ENCODE results near the gene UBL7.
"Not testable (repeated sequence)": the region's sequence is repeated elsewhere in the genome, so short reads cannot be mapped to it uniquely, and the experiment has no call there.

UBL7 gene, protein sequence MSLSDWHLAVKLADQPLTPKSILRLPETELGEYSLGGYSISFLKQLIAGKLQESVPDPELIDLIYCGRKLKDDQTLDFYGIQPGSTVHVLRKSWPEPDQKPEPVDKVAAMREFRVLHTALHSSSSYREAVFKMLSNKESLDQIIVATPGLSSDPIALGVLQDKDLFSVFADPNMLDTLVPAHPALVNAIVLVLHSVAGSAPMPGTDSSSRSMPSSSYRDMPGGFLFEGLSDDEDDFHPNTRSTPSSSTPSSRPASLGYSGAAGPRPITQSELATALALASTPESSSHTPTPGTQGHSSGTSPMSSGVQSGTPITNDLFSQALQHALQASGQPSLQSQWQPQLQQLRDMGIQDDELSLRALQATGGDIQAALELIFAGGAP

DNA sequence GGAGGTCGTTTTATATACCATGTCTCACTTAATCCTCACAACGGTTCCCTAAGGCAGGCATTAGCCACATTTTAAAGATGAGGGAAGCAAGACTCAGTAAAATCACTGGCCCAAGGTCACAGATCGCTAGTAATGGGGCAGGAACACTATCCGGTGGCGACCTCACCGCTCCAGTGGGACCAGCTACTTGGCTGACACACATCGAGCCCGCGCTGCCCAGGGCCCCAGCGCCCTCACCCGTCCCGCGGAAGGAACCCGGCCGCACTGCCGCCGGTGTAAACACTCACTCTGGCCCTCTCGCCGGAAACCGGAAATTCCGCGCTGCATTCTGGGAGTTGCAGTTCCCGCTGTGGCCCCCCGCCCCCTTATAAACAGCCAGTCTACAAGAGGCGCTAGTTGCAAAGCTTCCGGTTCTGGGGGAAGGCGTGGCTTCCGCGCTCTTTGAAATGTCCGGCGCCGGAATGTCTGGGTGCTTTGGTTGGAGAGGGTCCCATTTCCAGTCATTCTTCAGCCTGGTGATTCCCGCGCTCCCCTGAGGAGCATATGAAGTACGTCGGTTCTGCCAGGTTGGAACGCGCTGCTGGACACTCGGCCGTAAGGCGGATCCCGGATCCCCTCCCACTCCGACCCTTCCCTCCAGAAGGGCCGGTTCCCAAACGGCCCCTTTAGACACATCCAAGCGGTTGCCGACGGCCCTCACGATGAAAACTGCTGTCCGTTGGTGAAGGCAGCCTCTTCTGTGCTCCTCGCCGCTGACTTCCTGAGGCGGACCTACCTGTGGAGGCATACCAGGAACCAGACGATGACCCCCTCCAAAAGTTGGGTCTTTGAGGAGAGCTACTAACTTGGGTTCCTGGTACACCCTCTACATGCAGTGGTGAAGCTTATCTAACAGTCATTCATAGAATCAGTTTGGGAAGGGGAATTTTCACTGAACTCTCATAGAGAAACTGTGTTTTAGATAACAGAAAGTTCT is at the start of gene UBL7:
UBL7 (minus strand) TSS at position 290 of the 976 bp plus-strand sequence. CDS start 2,293 bp downstream, outside the sequence.
- peak; percentile 93 for DNase-seq

DNA sequence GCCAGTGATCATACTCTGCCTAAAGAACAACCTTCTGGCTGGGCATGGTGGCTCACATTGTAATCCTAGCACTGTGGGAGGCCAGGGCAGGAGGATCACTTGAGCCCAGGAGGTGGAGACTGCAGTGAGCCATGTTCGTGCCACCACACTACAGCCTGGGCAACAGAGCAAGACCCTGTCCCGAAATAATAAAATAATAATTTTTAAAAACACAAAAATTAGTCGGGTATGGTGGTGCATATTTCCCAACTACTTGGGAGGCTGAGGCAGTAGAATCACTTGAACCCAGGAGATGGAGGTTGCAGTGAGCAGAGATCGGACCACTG is 45.5 kb upstream of the UBL7 start:
- DNase-seq, result no peak

DNA sequence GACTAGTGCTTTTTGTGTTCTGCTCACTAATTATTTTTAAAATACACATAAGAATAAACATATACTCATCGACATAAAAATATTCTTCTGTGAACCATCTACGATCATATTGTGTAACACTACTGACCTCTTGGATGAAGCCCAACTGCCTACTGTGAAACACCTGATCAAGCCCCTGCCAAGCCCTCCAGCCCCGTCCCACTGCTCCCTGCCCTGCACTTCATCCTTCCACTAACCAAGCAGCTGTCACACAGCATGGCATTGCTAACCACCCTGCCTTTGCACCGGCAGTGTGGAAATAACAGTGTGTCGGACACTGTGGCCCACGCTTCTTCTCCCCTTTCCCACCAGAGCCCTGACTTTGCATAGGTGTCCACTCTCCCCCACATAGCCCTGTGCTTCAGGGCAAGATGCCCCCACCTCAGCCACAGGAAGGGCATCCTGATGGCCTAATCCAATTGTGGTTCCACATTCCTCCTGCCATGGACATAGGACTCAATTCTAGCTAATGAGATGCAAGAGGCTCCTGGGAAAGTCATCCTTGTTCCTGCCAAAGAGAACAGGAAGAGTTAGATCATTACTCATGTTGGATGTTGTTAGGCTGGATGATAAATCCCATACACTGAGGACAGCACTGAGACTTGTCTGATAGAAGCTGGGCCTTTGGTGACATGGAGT is 45.0 kb upstream of the UBL7 start:
- DNase-seq, result no peak

DNA sequence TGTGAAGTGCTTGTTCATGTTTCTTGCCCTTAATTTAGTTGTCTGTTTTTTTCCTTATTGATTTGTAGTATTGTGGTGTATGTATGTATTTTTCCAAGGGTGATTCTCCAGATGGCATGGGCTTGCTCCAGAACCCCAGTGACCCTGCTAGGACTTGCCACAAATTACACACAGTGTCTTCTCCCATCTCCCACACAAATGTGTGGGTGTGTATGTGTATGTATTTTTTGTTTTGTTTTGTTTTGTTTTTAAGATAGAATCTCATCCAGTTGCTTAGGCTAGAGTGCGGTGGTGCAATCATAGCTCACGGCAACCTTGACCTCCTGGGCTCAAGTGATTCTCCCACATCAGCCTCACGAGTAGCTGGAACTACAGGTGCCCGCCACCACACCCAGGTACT is 43.9 kb upstream of the UBL7 start:
- DNase-seq, result no peak

GRCh38 chr15:74504418-74504817 is 43.5 kb upstream of the UBL7 start:
- DNase-seq, result no peak

- no peak for DNase-seq
Observed at GRCh38 chr15:74502301-74502700, 41.3 kb upstream of the UBL7 start.

DNA sequence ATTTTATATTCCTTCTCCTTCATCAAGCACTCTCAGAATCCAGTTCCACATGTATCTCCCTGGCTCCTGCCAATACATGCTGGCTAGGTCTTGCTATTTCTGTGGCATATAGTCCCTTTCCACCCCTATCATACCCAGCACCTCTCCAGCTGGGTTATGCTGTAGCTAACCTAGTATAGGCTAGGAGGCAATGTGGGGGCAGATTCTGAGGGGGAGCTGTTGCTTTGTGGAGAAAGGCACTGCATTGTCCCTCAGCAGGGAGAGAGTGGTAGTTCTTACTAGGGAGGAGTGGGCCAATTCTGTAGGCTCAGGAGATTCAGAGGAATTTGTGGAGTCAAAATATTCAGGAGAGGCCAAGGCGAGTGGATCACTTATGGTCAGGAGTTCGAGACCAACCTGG is 39.4 kb upstream of the UBL7 start:
- DNase-seq, result no peak

- no peak for DNase-seq
Observed at GRCh38 chr15:74499366-74499765, 38.4 kb upstream of the UBL7 start.

DNA sequence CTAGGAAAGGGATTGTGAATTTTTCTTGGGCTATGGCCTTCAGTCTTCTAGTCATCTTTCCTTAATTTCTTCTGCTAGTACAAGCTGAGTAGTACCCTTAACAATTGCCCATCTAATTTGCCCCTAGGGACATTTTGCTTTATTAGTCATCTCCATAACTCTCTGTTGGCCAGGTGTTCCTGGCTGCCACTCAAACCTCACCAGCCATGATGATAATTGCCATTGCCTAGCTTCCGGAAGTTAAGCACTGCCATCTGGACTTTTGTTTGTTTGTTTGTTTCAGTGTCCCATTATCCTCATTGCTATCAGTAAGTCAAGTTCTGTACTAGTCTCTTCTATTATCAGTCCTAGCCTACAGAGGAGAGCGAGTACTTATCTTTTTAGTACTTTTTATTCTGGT is 36.6 kb upstream of the UBL7 start:
- DNase-seq, result peak; percentile 81

- DNase-seq, result no peak
Observed at GRCh38 chr15:74496648-74497047, 35.7 kb upstream of the UBL7 start.

DNA sequence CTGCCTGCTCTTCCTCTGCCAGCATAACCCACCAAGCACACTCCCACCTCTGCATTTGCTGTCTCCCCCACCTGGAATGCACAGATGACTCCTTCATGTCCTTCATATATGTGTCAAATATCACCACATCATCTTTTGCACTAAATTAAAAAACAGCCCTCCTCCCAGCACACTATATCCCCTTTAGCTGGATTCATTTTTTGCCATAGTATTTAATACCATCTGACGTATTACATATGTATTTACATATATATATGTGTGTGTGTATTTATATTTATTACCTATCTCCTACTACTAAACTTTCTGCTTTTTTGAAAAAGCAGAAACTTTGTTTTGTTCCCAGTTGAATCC is 29.4 kb upstream of the UBL7 start:
- no peak for DNase-seq

GRCh38 chr15:74489518-74490338 is 28.8 kb upstream of the UBL7 start:
- peak; percentile 27 for DNase-seq

DNA sequence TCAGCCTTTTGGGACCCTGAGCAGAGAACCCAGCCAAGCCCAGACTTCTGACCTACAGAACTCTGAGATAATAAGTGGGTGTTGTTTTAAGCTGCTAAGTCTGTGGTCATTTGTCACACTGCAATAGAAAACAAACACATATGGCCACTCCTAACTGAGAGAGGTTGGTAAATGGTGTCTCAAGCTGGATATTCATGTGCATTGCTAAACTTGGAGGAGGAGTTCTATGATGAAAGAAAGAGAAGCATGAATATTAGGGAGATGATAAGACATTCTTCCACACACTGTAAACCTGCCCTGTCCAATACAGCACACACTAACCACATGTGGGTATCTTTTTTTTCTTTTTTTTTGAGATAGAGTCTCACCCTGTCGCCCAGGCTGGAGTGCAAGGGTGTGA is 27.8 kb upstream of the UBL7 start:
- no peak for DNase-seq

GRCh38 chr15:74482661-74483060 is 21.7 kb upstream of the UBL7 start:
- DNase-seq, result no peak

DNA sequence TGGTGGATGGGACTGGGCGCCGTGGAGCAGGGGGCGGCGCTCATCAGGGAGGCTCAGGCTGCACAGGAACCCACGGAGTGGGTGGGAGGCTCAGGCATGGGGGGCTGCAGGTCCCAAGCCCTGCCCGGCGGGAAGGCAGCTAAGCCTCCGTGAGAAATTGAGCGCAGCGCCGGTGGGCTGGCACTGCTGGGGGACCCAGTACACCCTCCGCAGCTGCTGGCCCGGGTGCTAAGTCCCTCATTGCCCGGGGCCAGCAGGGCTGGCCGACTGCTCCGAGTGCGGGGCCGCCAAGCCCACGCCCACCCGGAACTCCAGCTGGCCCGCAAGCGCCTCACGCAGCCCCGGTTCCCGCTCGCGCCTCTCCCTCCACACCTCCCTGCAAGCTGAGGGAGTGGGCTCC is 19.4 kb upstream of the UBL7 start:
- not testable (repeated sequence) for DNase-seq

DNA sequence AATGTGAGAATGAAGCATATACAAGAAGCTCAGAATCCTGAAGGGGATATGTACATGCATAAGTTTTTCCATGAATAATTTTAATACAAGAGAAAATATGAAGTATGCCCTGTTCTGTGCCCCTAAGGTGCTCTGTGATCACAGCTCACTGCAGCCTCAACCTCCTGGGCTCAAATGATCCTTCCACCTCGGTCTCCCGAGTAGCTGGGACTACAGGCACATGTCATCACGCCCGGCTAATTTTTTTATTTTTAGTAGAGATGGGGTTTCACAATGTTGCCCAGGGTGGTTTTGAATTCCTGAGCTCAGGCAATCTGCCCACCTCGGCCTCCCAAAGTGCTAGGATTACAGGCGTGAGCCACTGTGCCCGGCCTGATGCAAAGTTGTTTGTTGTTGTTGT is 10.7 kb upstream of the UBL7 start:
- not testable (repeated sequence) for DNase-seq

DNA sequence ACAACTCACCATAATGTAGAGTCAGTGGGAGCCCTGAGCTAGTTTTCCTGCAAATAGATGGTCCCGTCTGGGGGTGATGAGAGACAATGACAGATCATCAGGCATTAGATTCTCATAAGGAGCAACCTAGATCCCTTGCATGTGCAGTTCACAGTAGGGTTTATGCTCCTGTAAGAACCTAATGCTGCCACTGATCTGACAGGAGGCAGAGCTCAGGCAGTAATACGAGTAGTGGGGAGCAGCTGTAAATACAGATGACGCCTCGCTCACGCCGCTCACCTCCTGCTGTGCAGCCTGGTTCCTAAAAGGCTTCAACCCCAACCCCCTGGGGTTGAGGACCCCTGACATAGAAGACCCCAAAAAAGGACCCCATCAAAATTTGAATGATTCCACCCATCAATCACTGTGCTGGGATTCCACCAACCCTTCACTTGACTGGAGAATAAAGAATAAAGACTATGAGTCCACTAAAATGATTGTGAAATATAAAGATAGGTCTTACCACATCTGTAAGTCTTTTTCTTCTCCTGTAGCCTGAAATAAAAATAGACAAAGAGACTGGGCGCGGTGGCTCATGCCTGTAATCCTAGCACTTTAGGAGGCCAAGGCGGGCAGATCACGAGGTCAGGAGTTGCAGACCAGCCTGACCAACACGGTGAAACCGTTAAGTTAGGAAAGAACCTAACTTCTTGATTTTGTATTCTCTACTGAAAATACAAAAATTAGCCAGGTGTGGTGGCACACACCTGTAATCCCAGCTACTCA is 9.9 kb upstream of the UBL7 start:
- no peak for DNase-seq

DNA sequence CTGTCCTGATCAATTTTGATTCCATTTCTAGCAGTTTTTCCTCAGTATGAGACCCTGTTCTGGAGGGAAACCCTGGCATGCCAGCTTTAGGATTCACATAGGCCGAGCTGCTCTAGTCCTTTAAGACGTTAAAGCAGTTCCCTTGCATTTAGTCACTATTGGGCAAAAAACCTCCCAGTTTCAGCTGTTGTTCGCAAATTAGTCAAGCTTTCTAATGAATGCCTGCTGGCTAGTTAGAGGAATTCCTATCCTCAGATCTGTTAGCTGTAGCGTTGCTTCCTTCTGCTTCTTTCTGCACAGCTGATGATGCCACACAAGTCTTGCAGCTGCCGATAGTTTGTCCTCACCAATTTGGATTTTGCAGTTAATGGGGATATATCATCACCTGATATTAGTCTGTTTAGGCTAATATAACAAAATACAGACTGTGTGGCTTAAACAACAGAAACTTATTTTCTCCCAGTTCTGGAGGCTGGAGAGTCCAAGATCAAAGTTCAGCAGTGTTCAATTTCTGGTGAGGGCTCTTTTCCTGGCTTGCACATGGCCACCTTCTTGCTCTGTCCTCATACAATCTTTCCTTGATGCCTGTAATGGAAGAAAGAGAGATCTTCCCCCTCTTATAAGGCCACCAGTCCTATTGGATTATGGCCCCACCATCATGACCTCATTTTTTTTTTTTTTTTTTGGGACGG is 7.5 kb upstream of the UBL7 start:
- DNase-seq, result no peak

- DNase-seq, result no peak
Observed at GRCh38 chr15:74466570-74466969, 5.6 kb upstream of the UBL7 start.

DNA sequence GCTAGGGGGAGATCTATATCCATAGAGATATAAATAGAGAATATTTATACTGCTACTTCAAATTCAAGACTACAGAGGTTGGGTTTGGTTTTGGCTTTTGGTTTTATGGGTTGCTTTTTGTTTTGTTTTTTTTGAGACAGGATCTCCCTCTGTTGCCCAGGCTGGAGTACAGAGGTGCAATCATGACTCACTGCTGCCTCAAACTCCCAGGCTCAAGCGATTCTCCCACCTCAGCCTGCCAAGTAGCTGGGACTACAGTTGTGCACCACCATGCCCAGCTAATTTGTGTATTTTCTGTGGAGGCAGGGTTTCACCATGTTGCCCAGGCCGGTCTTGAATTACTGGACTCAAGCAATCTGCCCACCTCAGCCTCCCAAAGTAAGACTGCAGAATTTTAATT is 3.9 kb upstream of the UBL7 start:
- no peak for DNase-seq

DNA sequence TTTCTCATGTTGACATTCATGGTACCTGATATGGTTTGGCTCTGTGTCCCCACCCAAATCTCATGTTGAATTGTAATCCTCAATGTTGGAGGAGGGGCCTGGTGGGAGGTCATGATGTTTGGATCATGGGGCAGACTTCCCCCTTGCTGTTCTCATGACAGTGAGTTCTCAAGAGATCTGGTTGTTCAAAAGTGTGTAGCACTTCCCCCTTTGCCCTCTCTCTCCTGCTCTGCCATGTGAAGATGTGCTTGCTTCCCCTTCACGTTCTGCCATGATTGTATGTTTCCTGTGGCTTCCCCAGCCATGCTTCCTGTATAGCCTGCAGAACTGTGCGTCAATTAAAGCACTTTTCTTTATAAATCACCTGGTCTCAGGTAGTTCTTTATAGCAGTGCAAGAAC is 3.3 kb upstream of the UBL7 start:
- DNase-seq, result no peak

All from NCI-H345 (cell line).